OCI-LY1 (cell line): ENCODE measurements around the gene RTL9.

Experiments
- CTCF ChIP-seq: fragments of 200-600 bp; sonication (generic), shearing (Covaris generic); IDR thresholded peaks from 2 replicates; pipeline ENCODE4 v1.5.1; 2017; ENCODE audit warnings: mild to moderate bottlenecking, antibody characterized with exemption, low read length, moderate library complexity, mixed read lengths
- EZH2 ChIP-seq: fragments of 200-600 bp; sonication (generic), shearing (Covaris generic); IDR thresholded peaks from 2 replicates; pipeline ENCODE4 v1.8.0; 2017; ENCODE audit warnings: borderline replicate concordance, mixed run types, mild to moderate bottlenecking, antibody characterized with exemption, low read length, moderate library complexity, mixed read lengths

GRCh38 chrX:110399497-110399896 is 40.8 kb downstream of the RTL9 start:
- TF ChIP-seq CTCF (no peak), EZH2 (no peak)
